WTC11 (cell line): ENCODE measurements around the gene MYL12B. TPM values are rescaled to one million over a fixed set of nuclear protein-coding genes. Genes with fewer than 3 reads are reported as not detected.

Source experiments
- ATAC-seq: fragments of 200-7000 bp; cut with Tn5 transposase; 2 replicates; pipeline ENCODE4 v1.10.0; 2021; ENCODE audit warnings: mild to moderate bottlenecking, moderate library complexity
- CTCF ChIA-PET: fragments of 300-600 bp; sonication (Branson Sonifier 250); formaldehyde crosslinking; loops from one replicate; lab custom pipeline; 2021; ENCODE audit warnings: antibody characterized with exemption; lab: Charles Lee
- POLR2A ChIA-PET: fragments of 350-600 bp; sonication (Branson Sonifier 250); formaldehyde crosslinking; loops from one replicate; lab custom pipeline; 2021; ENCODE audit warnings: antibody characterized with exemption; lab: Charles Lee
- DNase-seq: peaks from one replicate; pipeline ENCODE4 v3.0.0; 2021; ENCODE audit warnings: low spot score
- H3K27ac Mint-ChIP-seq: 2 replicates; pipeline ENCODE4 v1.8.0; 2021; ENCODE audit warnings: mixed read lengths
- H3K27me3 Mint-ChIP-seq: 2 replicates; pipeline ENCODE4 v1.8.0; 2021; ENCODE audit warnings: low read depth, mild to moderate bottlenecking, moderate library complexity, mixed read lengths
- H3K36me3 Mint-ChIP-seq: 2 replicates; pipeline ENCODE4 v1.8.0; 2021; ENCODE audit warnings: mixed read lengths
- H3K4me1 Mint-ChIP-seq: 2 replicates; pipeline ENCODE4 v1.8.0; 2022; ENCODE audit warnings: mixed read lengths
- H3K4me3 Mint-ChIP-seq: 2 replicates; pipeline ENCODE4 v1.8.0; 2021; ENCODE audit warnings: mild to moderate bottlenecking, moderate library complexity, mixed read lengths
- H3K9me3 Mint-ChIP-seq: 2 replicates; pipeline ENCODE4 v1.8.0; 2021; ENCODE audit warnings: mixed read lengths
- CREM ChIP-seq: sonication (generic); formaldehyde crosslinking; IDR thresholded peaks from 2 replicates; pipeline ENCODE4 v1.8.1; 2022; ENCODE audit warnings: mild to moderate bottlenecking, missing genetic modification reagents, moderate library complexity
- E2F1 ChIP-seq: sonication (generic); formaldehyde crosslinking; IDR thresholded peaks from 2 replicates; pipeline ENCODE4 v1.8.0; 2022; ENCODE audit warnings: mild to moderate bottlenecking, missing genetic modification reagents
- ELF4 ChIP-seq: sonication (generic); formaldehyde crosslinking; IDR thresholded peaks from 2 replicates; pipeline ENCODE4 v1.8.1; 2022; ENCODE audit warnings: low read depth, mild to moderate bottlenecking, moderate library complexity, missing genetic modification reagents
- FOXP1 ChIP-seq: sonication (generic); formaldehyde crosslinking; IDR thresholded peaks from 2 replicates; pipeline ENCODE4 v1.8.0; 2022; ENCODE audit warnings: missing genetic modification reagents, mild to moderate bottlenecking, moderate library complexity, borderline replicate concordance
- FOXP4 ChIP-seq: sonication (generic); formaldehyde crosslinking; IDR thresholded peaks from 2 replicates; pipeline ENCODE4 v1.8.0; 2022; ENCODE audit warnings: mild to moderate bottlenecking, missing genetic modification reagents
- KAT7 ChIP-seq: sonication (generic); formaldehyde crosslinking; IDR thresholded peaks from 2 replicates; pipeline ENCODE4 v1.8.1; 2023; ENCODE audit warnings: missing genetic modification reagents, mild to moderate bottlenecking, borderline replicate concordance
- NR2C2 ChIP-seq: sonication (generic); formaldehyde crosslinking; IDR thresholded peaks from 2 replicates; pipeline ENCODE4 v1.8.0; 2022; ENCODE audit warnings: mild to moderate bottlenecking, missing genetic modification reagents
- PREB ChIP-seq: sonication (generic); formaldehyde crosslinking; IDR thresholded peaks from 2 replicates; pipeline ENCODE4 v1.8.1; 2022; ENCODE audit warnings: mild to moderate bottlenecking, missing genetic modification reagents, moderate library complexity, borderline replicate concordance
- TP53 ChIP-seq: sonication (generic); formaldehyde crosslinking; IDR thresholded peaks from 2 replicates; pipeline ENCODE4 v1.8.1; 2023; ENCODE audit warnings: mild to moderate bottlenecking, missing genetic modification reagents
- ZNF263 ChIP-seq: sonication (generic); formaldehyde crosslinking; IDR thresholded peaks from 2 replicates; pipeline ENCODE4 v1.8.1; 2022; ENCODE audit warnings: low read depth, mild to moderate bottlenecking, moderate library complexity, missing genetic modification reagents
- total RNA-seq: library from RNA; stranded (reverse); gene quantifications from 3 replicates; pipeline ENCODE4 v1.2.3, GENCODE V29; 2021
- TF ChIP-seq, protein P1 (sequence below): fragments of 250-450 bp; sonication (Bioruptor Pico); IDR thresholded peaks from 2 replicates; pipeline ENCODE4 v1.8.0; 2021; ENCODE audit warnings: mild to moderate bottlenecking
- TF ChIP-seq, protein P2 (sequence below): sonication (generic); formaldehyde crosslinking; IDR thresholded peaks from 2 replicates; pipeline ENCODE4 v1.8.1; 2023; ENCODE audit warnings: mild to moderate bottlenecking, moderate library complexity, missing genetic modification reagents
- TF ChIP-seq, protein P3 (sequence below): sonication (generic); formaldehyde crosslinking; IDR thresholded peaks from 2 replicates; pipeline ENCODE4 v1.8.0; 2022; ENCODE audit warnings: missing genetic modification reagents

The MYL12B gene
- total RNA-seq, 1 experiment from 2014 or later = 173 TPM

DNA sequence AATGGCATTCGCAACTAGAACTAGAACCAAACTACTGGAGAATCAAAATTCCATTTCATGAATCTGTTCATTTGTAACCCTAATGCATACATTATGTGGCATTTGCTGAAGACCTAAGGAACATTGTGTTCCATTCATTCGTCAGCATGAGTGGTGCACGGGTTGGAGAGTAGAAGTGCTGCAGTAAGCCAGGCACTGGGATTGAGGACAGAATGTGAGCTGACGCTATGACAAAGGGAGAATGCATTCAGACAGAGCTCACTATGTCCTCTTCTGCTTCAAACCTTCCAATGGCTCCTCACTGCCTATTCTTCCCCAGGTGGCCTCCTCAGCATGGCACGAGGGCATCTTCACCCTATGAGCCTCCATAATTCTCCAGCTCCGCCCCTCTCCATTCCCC lies 35.9 kb upstream of the MYL12B start:
- H3K4me1 Mint-ChIP-seq = peaks cover 5% of the 10 kb centered on the region
- no peaks in the 10 kb centered on the region; the same call in 1 of the 2 replicates for H3K27me3 Mint-ChIP-seq
- CTCF ChIA-PET = interaction anchor here (0.5 to 0.7 kb wide), 2 partner anchors 150 to 163 kb away, joined by 3 to 4 read pairs; no protein-coding TSS in a partner anchor
- peaks cover 4% of the 10 kb centered on the region for H3K9me3 Mint-ChIP-seq
- POLR2A ChIA-PET = no interaction called here
- no peak overlapping the region for H3K4me3 Mint-ChIP-seq
- H3K36me3 Mint-ChIP-seq = no peaks in the 10 kb centered on the region
- no peak overlapping the region for H3K27ac Mint-ChIP-seq
- DNase-seq = no peak
- TF ChIP-seq, protein P1, sequence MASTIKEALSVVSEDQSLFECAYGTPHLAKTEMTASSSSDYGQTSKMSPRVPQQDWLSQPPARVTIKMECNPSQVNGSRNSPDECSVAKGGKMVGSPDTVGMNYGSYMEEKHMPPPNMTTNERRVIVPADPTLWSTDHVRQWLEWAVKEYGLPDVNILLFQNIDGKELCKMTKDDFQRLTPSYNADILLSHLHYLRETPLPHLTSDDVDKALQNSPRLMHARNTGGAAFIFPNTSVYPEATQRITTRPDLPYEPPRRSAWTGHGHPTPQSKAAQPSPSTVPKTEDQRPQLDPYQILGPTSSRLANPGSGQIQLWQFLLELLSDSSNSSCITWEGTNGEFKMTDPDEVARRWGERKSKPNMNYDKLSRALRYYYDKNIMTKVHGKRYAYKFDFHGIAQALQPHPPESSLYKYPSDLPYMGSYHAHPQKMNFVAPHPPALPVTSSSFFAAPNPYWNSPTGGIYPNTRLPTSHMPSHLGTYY (CRISPR knock-in tag) = no peak
- TF ChIP-seq KAT7 (no peak), FOXP4 (CRISPR knock-in tag) (no peak), FOXP1 (no peak), CREM (CRISPR knock-in tag) (no peak), ZNF263 (no peak), E2F1 (CRISPR knock-in tag) (no peak), ELF4 (CRISPR knock-in tag) (no peak), NR2C2 (no peak), TP53 (CRISPR knock-in tag) (no peak), PREB (CRISPR knock-in tag) (no peak)
- TF ChIP-seq, protein P2, sequence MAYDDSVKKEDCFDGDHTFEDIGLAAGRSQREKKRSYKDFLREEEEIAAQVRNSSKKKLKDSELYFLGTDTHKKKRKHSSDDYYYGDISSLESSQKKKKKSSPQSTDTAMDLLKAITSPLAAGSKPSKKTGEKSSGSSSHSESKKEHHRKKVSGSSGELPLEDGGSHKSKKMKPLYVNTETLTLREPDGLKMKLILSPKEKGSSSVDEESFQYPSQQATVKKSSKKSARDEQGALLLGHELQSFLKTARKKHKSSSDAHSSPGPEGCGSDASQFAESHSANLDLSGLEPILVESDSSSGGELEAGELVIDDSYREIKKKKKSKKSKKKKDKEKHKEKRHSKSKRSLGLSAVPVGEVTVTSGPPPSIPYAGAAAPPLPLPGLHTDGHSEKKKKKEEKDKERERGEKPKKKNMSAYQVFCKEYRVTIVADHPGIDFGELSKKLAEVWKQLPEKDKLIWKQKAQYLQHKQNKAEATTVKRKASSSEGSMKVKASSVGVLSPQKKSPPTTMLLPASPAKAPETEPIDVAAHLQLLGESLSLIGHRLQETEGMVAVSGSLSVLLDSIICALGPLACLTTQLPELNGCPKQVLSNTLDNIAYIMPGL = no peak
- TF ChIP-seq, protein P3, sequence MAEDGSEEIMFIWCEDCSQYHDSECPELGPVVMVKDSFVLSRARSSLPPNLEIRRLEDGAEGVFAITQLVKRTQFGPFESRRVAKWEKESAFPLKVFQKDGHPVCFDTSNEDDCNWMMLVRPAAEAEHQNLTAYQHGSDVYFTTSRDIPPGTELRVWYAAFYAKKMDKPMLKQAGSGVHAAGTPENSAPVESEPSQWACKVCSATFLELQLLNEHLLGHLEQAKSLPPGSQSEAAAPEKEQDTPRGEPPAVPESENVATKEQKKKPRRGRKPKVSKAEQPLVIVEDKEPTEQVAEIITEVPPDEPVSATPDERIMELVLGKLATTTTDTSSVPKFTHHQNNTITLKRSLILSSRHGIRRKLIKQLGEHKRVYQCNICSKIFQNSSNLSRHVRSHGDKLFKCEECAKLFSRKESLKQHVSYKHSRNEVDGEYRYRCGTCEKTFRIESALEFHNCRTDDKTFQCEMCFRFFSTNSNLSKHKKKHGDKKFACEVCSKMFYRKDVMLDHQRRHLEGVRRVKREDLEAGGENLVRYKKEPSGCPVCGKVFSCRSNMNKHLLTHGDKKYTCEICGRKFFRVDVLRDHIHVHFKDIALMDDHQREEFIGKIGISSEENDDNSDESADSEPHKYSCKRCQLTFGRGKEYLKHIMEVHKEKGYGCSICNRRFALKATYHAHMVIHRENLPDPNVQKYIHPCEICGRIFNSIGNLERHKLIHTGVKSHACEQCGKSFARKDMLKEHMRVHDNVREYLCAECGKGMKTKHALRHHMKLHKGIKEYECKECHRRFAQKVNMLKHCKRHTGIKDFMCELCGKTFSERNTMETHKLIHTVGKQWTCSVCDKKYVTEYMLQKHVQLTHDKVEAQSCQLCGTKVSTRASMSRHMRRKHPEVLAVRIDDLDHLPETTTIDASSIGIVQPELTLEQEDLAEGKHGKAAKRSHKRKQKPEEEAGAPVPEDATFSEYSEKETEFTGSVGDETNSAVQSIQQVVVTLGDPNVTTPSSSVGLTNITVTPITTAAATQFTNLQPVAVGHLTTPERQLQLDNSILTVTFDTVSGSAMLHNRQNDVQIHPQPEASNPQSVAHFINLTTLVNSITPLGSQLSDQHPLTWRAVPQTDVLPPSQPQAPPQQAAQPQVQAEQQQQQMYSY (CRISPR knock-in tag) = no peak
- ATAC-seq = no peak
